ENCODE measurements around the gene NDUFB8. TPM values are rescaled to one million over a fixed set of nuclear protein-coding genes. Genes with fewer than 3 reads are reported as not detected.

The NDUFB8 gene
- total and polyA plus RNA-seq, 2 donors (not counting 3 experiments of a cell fraction or from before 2014, with no cell fraction given), result 193 to 526 TPM

DNA sequence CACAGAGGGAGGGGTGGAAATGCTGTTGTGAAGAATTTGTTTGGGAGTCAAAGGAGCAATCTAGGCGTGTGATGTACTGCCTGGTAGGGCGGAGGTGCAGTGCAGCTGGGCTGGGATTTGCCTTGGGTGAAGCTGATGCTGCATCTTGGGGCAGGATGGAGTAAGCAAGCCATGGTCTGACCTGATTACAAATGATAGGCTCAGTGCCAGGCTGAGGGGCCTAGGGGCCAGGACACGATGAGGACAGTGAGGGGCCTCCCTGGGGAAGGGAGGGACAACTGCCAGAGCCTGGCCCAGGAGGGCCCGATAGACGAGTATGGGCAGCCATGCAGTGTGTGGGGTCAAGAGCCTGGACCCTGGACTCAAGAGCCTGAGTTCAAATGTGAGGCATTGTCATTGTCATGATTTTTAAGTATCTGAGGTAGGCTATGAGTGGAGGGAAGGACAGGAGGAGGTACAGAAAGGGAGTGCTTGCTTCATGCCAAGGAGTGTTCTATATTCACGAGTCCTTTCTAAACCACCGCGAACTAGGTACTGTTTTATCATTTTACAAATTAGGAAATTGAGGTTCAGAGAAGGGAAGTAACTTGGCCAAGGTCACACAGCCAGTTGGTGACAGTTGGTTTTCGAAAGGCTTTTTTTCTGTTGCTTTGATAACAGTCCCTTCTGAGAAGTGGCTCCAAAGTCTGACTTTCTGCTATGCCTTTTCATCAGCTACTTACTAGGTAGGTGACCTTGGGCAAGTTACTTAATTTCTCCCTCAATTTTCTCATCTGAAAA, 35.7 kb upstream of the NDUFB8 start:
- Histone ChIP-seq H3K27ac (ENCODE audit: insufficient read depth, low read depth, low read length) (no peak overlapping the region), H3K79me2 (ENCODE audit: control insufficient read depth, insufficient read depth, low read length) (no peaks in the 10 kb centered on the region), H3K4me3 (replicated peaks in 1 of 3; ENCODE audit: insufficient read depth in 1 of 3, low read depth in 1 of 3, low read length in 3 of 3) (no peak overlapping the region), H3K9me3 (replicated peaks; ENCODE audit: control insufficient read depth, insufficient read depth, low read length) (no peaks in the 10 kb centered on the region), H2AFZ (ENCODE audit: low read depth, low read length) (no peak overlapping the region), H3K27me3 (ENCODE audit: control insufficient read depth in 2 of 2, insufficient read depth in 2 of 2, low read length in 2 of 2) (peaks cover 65 to 67% of the 10 kb centered on the region in 2 experiments), H4K20me1 (replicated peaks; ENCODE audit: control insufficient read depth, extremely low read depth, insufficient read depth, low read length) (no peaks in the 10 kb centered on the region), H3K4me1 (ENCODE audit: control insufficient read depth, extremely low read depth, insufficient read depth, low read length) (peaks cover 2% of the 10 kb centered on the region), H3K4me2 (ENCODE audit: insufficient read depth, low read length) (no peak overlapping the region), H3K36me3 (ENCODE audit: control insufficient read depth in 2 of 2, extremely low read depth in 1 of 2, insufficient read depth in 2 of 2, low read length in 2 of 2) (no peaks in the 10 kb centered on the region), H3K9me1 (replicated peaks; ENCODE audit: control insufficient read depth, extremely low read depth, insufficient read depth, low read length) (no peaks in the 10 kb centered on the region), H3K9ac (replicated peaks; ENCODE audit: extremely low read depth, insufficient read depth, low read length) (no peak overlapping the region)
- TF ChIP-seq POLR2A (IDR thresholded peaks at IDR 0.05; ENCODE audit: low read depth, low read length) (no peak), FOS (IDR thresholded peaks at IDR 0.05; ENCODE audit: borderline replicate concordance, insufficient read depth, low read length) (no peak), MYC (IDR thresholded peaks at IDR 0.05; ENCODE audit: low read depth, low read length) (no peak), JUN (IDR thresholded peaks at IDR 0.05; ENCODE audit: borderline replicate concordance, insufficient read depth, insufficient read length, low read depth) (no peak), EZH2 (IDR thresholded peaks at IDR 0.05; ENCODE audit: borderline replicate concordance, low read depth, low read length, severe bottlenecking) (no peak), POLR2AphosphoS5 (IDR thresholded peaks at IDR 0.05; ENCODE audit: insufficient read depth, low read depth, low read length) (no peak), GATA2 (IDR thresholded peaks at IDR 0.05; ENCODE audit: insufficient read depth, insufficient read length, low read depth, low read length) (no peak)
- TF ChIP-seq, protein P1, sequence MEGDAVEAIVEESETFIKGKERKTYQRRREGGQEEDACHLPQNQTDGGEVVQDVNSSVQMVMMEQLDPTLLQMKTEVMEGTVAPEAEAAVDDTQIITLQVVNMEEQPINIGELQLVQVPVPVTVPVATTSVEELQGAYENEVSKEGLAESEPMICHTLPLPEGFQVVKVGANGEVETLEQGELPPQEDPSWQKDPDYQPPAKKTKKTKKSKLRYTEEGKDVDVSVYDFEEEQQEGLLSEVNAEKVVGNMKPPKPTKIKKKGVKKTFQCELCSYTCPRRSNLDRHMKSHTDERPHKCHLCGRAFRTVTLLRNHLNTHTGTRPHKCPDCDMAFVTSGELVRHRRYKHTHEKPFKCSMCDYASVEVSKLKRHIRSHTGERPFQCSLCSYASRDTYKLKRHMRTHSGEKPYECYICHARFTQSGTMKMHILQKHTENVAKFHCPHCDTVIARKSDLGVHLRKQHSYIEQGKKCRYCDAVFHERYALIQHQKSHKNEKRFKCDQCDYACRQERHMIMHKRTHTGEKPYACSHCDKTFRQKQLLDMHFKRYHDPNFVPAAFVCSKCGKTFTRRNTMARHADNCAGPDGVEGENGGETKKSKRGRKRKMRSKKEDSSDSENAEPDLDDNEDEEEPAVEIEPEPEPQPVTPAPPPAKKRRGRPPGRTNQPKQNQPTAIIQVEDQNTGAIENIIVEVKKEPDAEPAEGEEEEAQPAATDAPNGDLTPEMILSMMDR (IDR thresholded peaks at IDR 0.05; ENCODE audit: extremely low read depth in 1 of 2, insufficient read depth in 1 of 2, low read depth in 1 of 2, low read length in 2 of 2), result no peak
- TF ChIP-seq, protein P2, sequence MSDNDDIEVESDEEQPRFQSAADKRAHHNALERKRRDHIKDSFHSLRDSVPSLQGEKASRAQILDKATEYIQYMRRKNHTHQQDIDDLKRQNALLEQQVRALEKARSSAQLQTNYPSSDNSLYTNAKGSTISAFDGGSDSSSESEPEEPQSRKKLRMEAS (IDR thresholded peaks at IDR 0.05; ENCODE audit: insufficient read depth, insufficient read length), result no peak
- FAIRE-seq (no peak), DNase-seq (ENCODE audit: low read depth, low spot score) (no peak)
- ChIA-PET CTCF (interaction anchor here (1.2 kb wide), 1 partner anchor 313 kb away, joined by 3 read pairs; no protein-coding TSS in a partner anchor), POLR2A (no interaction called here)
- dilution Hi-C loops (cut with MboI; ENCODE audit: extremely low pct_ligation_motif_present, low sequenced_read_pairs) (no loop called here), intact Hi-C loops (cut with micrococcal nuclease) (no loop called here)
- BruUV-seq (replicated peaks), result no TSS peak
